Measurements from ENCODE around the gene SAMM50.

Gene SAMM50

DNA sequence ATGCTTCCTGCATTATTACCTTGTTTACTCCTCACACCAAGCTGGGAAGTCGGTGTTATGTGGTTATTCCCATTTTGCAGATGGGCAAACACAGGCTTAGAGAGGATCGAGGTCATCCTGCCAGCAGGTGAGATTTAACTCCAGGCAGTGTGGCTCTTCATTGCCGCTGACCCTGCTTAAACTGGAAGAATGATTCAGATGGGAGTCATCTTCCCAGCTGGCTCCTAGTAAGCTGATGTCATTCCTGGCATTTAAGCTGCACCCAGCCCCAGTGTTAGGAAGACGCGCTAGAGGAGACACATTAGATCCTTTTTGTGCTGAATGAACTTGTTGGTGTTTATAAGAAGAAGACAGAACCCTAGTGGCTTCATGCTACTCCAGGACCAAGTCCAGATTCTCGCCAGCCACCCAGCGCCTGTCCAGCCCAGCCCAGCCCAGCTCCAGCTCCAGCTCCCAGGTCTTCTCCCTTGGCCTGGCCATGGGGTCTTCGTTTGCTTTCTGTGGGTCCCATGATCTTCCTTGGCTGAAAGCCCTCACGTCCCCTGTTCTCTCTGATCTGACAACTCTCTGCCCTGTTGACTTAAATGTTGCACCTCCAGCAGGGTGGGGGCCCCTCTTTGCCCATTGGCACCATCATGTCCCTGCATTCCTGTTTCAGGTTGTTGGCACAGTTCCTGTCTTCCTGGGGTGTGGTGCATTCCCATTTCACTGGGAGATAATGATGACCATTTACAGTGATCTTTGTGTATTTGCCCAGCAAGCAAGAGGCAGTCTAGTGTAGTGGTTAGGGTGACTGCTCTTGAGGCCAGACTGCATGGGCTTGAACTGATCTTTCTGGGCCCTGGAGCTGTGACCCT, 82.5 kb downstream of the SAMM50 start:
- no peak for TF ChIP-seq ZFX (IDR thresholded peaks at IDR 0.05; ENCODE audit: borderline replicate concordance)
- no peak overlapping the region for H3K27ac ChIP-seq

DNA sequence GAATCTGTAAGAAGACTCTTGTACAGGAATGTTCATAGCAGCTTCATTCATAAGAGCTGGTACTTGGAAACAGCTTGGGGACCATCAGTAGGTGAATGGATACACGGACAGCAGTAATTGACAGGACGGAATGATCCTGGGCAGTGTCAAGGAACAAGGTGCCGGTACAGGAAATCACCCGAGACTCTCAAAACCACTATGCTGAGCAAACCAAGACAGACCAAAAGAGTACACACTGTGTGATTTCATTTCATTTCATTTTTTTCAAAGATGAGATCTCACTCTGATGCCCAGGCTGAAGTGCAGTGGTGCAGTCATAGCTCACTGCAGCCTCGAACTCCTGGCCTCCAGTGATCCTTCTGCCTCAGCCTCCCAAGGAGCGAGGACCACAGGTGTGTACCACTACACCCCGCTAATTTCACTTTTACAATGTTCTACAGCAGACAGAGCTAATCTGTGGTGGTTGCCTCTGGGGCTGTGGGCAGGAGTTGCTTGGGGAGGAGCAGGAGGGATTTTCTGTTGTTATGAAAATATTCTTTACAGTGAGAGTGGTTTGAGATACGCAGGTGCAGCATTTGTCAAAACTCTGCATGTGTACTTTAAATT, 84.4 kb downstream of the SAMM50 start:
- TF ChIP-seq CTCF (IDR thresholded peaks at IDR 0.05) (no peak), ZFX (IDR thresholded peaks at IDR 0.05; ENCODE audit: borderline replicate concordance) (no peak)
- H3K27ac ChIP-seq = no peak overlapping the region

DNA sequence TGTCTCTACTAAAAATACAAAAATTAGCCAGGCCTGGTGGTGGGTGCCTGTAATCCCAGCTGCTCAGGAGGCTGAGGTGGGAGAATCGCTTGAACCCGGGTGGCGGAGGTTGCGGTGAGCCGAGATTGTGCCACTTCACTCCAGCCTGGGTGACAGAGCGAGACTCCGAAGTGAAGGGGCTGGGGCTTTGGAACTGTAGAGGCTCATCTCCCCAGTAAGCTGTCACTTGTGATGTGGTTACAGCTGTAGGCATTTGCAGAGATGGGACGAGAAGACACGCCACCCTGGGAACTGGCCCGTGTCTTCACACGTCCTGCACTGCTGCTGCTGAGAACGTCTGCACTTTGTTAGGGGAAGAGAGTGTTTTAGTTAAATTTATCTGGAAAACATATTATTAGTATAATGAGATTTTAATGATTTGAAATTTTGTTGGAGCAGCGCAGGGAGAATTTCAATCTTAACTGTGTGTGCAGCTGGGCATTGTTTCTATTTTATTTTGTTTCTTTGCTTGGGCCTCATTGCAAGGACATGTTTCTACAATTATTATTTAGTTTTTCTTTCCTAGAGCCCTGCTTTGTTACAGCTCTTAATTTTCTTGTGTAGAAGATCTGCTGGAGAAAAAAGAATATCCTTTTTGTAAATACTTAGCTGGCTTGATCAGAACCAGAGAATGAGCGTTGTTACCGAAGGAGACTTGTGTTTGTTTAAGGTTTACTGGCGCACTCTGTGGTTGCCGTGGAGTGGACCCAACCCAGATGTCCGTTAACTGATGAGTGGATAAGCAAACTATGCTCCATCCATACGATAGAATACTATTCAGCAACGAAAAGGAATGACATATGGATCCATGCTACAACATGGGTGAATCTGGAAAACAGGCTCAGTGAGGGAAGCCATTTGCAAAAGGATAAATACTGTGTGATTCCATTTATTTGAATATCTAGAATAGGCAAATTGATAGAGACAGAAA, 87.3 kb downstream of the SAMM50 start:
- no peak overlapping the region for H3K27ac ChIP-seq
- TF ChIP-seq CTCF (IDR thresholded peaks at IDR 0.05) = no peak
- no peak for TF ChIP-seq ZFX (IDR thresholded peaks at IDR 0.05; ENCODE audit: borderline replicate concordance)

DNA sequence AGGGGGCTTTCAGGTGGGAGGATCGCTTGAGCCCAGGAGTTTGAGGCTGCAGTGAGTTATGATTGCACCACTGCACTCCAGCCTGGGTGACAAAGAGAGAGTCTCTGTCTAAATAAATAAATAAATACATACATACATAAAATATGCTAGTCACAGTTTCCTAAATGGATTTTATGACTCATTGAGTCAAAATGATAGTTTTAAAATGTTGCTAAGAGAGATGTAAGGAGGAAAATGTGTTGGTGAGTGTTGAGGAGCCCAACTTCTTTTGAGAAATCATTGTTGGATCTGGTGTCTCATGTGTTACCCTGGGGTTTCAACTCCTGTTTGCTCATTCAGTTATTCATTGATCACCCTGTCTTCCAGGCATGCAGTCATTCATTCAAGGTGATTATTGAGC, 89.9 kb downstream of the SAMM50 start:
- no peak overlapping the region for H3K27ac ChIP-seq
- TF ChIP-seq CTCF (IDR thresholded peaks at IDR 0.05) = no peak
- TF ChIP-seq ZFX (IDR thresholded peaks at IDR 0.05; ENCODE audit: borderline replicate concordance) = no peak

Data from 22Rv1 (cell line).